OCI-M2 (cell line): Measurements from ENCODE around the gene ENTPD2.
A peak's percentile ranks its signal among the peaks of the same experiment; 100 is the strongest.

ENCODE experiments used
- DNase-seq: peaks from one replicate; lab custom pipeline; 2025; ENCODE audit not compliant: unreplicated experiment; lab: John Stamatoyannopoulos, UW

Gene ENTPD2

GRCh38 chr9:137031904-137032640, 21.8 kb downstream of the ENTPD2 start, which contains the start of gene FUT7:
Gene FUT7 (minus strand): TSS chr9:137032088. CDS start chr9:137031991, 97 bp downstream.
- DNase-seq = no peak

DNA sequence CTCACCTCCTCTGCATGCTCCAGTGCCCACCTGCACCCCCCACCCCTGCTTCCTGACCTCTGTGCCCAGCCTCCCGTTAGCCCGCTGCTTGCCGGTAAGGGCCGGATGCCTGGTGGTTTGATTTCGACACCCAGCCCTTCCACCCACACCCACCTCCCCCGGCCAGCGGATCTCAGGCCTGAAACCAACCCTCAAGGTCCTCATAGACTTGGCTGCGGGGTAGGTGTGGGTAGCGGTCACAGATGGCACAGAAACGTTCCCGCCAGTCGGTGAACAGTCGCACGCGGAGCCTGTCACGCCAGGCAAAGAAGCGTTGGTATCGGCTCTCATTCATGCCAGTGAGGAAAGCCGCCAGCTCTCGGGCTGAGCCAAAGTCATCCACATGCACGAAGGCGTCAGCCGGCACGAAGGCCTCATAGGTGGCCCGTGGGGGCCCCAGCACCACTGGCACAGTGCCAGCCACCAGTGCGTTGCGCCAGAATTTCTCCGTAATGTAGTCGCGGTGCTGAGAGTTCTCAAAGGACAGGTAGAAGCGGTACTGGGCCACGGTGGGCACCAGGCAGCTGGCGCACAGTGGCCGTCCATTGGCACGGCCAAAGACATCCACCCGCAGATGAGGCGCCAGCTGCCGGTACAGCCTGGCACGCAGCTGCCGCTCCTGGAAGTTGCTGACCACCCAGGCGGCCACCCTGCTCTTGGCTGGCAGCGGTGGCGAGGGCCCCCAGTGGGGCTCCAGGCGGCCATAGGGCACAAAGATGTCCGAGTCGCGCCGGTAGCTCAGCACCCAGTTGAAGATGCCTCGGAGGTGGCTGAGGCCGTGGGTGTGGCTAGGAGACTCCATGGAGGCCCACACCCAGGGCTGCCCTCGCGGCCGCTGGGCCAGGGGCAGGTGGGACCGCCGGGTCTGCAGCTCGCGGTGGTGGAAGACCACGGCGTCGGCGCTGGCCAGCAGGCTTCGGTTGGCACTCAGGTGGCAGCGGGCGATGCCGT, 23.0 kb downstream of the ENTPD2 start:
- no peak for DNase-seq

DNA sequence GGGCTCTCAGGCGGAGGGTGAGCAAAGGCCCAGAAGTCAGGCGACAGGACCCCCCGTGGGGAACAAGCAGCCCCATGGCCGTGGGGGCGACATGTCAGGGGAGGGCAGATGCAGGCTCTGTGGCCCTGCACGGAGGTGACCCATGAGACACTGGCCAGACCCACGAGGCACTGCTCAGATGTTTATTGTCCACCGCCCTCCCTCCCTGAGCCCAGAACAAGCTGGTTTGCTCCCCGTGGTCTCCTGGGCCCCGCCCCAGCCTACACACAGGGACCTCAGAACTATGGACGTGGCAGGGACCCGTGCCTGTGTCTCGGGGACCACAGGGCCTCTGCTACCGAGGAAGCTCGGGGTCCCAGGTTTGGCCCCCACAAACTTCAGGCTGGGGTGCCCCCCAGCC, 23.9 kb downstream of the ENTPD2 start:
- no peak for DNase-seq

DNA sequence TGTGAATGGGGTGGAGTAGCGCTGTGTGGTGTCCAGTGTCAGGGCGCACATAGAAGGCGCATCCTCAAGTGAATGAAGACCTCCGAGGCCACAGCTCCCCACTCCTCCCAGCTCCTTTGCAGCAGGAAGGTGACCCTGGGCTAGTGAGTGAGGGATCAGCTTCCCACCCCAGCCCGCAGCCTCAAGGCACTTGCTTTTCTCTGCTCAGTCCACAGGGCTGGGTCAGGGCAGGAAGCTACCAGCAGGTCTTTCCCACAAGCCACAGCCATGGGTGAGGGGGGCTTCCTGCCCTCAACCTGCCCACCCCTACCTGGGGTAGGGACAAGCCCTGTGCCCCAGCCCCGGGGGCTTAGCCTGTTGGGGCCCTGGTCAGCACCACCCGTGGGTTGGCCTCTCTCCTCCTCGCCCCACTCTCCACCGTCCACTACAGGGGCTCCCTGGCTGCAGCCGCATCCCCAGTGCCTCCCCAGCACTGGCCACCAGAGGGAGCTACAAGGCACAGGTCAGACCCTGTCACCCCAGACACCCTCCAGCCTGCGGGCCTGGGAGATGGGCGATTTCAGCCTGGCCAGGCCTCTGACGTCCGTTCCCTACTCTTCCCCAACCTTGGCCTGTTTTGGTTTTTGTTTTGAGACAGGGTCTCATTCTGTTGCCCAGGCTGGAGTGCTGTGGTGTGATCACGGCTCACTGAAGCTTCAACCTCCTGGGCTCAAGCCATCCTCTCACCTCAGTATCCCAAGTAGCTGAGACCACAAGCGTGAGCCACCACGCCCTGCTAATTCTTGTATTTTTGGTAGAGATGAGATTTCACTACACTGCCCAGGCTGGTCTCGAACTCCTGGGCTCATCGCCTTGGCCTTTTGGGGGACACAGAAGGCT, 24.6 kb downstream of the ENTPD2 start:
- peak; percentile 13 for DNase-seq

DNA sequence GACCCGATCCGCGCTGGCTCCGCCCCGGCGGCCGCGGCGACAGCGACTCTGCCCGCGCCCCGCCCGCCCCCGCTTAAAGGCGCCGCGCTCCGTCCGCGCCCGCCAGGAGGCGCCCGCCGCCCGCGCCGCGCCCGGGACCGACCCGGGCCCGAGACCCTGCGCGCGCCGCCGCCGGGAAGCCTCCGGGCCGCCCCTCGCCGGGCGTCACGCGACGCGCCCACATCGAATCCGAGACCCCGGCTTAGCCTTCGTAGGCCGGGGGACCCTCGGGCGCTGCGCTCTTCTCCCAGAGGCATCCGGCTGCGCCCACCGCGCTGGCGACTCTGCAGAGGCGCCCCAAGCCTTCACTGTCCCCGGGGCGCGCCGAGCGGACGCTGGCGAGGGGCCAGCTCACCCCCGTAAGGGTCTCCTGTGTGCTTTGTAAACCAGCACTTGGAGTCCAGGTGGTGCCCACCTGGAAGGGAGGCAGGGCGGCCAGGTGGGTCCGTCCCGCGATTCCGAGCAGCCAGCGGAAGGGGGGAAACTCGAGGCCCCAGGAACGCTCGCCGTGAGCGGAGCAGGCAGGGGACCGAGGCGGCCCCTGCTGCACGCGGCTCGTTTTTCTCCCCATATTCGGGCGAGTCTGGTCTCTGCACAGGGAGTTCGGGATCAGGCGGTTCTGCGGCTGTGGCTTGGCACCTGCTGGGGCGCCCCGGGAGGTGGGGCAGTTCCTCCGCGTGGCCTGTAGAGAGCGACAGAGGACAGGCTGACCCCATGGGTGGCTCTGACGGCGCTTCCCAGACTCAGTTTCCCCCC, 25.4 kb downstream of the ENTPD2 start:
- DNase-seq = no peak

DNA sequence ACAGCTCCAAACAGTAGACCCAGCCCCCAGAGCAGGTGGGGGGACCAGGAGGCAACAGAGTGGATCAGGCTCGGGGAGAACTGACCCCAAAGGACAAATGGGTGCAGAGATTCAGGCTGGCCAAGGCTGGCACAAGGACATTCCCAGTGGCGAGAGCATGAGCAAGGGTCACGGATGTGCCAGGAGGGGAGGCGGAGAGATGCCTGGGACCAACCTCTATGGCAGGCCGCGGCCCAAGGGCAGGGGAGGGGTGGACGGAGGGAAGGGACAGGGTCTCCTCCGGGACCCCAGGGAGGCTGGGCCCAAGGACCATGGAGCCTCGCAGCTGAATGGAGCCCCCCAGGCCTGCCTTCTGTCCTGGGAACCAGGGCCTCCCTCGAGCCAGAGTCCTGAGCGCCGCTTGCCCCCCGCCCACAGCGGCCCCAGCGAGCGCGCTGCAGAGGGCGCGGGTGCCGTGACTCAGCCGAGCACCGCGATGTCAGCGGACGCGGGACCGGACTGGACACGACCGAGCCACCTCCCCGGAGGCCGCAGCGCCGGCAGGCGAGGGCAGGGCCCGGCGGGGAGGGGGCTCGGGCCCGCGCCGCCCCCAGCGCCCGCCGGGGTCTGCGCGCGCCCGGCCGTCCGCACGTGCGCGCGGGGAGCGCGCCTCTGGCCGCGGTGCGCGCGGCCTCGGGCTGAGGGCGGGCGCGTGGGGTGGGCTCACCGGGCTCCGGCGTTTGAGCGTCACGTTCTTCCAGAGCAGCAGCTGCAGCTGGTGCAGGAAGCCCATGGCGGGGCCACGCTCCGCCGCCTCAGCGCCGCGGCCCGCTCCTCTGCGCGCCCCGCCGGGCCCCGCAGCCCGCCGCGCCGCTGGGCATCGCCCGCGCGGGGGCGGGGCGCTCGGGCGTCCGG, 26.2 kb downstream of the ENTPD2 start, which contains the start of gene ABCA2:
Gene ABCA2, minus strand, starts transcription at position 869 of the 894 bp plus-strand sequence. Its CDS starts 97 bp downstream, at position 772.
- no peak for DNase-seq

DNA sequence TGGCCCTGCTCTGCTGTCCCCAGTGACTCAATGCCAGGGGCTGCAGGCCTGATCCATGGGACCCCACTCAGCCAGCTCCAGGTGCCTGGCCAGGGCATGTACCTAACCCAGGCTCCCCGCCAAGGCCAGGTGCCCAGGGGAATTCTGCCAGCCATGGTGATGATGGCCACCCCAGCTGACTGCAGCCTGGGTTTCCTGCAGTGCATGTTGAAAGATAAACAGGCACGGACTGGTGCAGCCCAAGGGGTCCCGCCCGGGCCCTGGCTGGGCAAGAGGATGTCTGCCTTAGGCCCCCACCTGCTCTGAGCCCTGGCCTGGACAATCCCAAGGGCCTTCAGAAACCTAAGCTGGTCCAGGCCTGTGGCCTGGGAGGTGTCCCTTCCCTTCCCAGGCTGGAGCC, 27.0 kb downstream of the ENTPD2 start:
- no peak for DNase-seq

DNA sequence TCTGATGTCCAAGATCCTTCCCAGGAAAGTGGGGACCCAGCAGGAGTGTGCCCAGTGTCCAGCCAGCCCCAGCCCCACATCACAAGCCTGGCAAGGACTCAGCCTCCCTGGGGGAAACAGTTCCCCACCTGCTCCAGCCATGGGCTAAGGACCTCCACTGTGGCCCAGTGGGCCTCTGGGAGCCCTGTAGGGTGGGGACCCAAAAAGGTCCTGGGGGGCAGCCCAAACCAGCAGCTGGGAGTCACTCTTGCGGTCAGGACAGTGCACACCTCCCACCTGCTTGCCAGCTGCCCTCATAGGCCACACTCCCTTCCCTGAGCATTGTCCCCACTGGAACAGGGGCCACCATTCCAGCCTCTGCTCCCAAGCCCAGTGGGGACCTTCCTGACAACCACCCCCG, 27.5 kb downstream of the ENTPD2 start:
- DNase-seq = no peak

DNA sequence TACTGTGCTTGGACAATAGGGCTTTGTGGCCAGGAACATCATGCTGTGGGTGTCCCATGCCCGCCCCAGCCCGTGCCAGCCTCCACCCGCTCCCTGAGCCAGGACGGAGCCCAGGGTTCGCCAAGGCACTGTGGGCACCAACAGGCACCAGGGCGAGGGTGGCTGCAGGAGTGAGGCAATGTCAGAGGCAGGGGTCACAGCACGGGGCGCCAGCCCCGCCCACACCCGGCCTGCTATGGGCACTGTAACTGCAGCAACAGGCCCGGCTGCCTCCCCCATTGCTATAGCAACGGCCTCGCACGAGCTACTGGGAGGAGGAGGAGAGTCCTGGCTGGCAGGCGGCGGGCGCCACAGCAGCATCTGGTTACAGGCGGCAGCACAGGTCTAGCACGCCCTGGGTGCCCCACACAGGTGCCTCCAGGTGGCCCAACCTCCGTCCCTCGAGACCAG, 28.3 kb downstream of the ENTPD2 start:
- DNase-seq = no peak

GRCh38 chr9:137023583-137023991, 30.3 kb downstream of the ENTPD2 start:
- no peak for DNase-seq

- DNase-seq = no peak
Observed at GRCh38 chr9:137023157-137023556, 30.7 kb downstream of the ENTPD2 start.

DNA sequence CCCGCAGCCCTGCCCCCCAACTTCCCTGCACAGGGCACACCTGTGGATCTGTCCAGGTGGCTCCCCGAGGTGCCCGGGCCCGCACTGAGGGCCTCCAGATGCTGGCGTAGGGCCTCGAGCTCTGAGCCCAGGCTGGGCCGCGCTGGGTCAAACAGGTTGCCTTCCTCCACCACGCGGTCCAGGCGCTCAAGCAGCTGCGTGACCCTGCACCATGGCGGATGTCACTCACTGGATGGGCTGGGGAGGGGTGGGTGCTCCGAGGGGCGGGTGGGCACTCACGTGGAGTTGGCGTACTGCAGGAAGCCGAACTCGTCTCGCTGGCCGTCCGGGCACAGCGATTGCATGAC, 31.2 kb downstream of the ENTPD2 start:
- no peak for DNase-seq

GRCh38 chr9:137021979-137022661, 31.7 kb downstream of the ENTPD2 start:
- no peak for DNase-seq

DNA sequence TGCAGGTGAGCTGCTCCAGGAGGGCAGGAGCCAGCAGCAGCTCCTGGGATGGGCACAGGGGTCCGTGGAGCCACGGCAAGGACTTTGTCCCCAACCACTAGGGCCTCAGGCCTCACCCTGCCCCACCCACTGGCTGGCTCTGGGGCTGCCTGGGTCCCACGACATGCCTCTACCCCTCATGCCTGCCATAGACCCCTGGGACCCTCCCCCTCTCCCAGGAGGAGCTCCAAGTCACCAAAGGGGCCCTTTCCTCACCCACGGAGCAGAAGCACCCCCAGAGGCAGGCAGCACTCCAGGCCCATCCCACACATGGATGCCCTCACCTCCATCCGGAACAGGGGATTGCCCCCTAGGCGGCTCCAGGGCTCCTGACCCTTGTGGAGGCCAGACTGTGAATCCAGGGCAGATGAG, 32.3 kb downstream of the ENTPD2 start:
- DNase-seq = no peak

- DNase-seq = no peak
Observed at GRCh38 chr9:137020771-137021567, 32.9 kb downstream of the ENTPD2 start.

- no peak for DNase-seq
Observed at GRCh38 chr9:137019891-137020683, 33.8 kb downstream of the ENTPD2 start.
